ENCODE data around the gene DTX1. TPM values are rescaled to one million over a fixed set of nuclear protein-coding genes. Genes with fewer than 3 reads are reported as not detected.

DTX1 gene
- total RNA-seq, 4 donors from 2014 or later = 3.1 to 33.8 (median 5.3) TPM

- H3K36me3 ChIP-seq = no peaks in the 10 kb centered on the region
- H3K27ac ChIP-seq = peak overlapping the region in 3 of 4 donors; percentile 4 to 74 (median 46)
- TF ChIP-seq POLR2A (IDR thresholded peaks at IDR 0.05) (no peak), CTCF (IDR thresholded peaks at IDR 0.05) (no peak)
- H3K4me1 ChIP-seq = peaks cover 0 to 48% (median 21%) of the 10 kb centered on the region in 4 donors
- no peaks in the 10 kb centered on the region for H3K9me3 ChIP-seq
- DNase-seq = no peak
- H3K27me3 ChIP-seq = no peaks in the 10 kb centered on the region
- H3K4me3 ChIP-seq = no peak overlapping the region
Measured at GRCh38 chr12:113069751-113070116, 13.2 kb downstream of the DTX1 start.

GRCh38 chr12:113070117-113070906, 13.8 kb downstream of the DTX1 start:
- Histone ChIP-seq H3K4me3 (no peak overlapping the region), H3K9me3 (no peaks in the 10 kb centered on the region), H3K36me3 (no peaks in the 10 kb centered on the region), H3K27me3 (no peaks in the 10 kb centered on the region), H3K4me1 (peaks cover 0 to 47% (median 20%) of the 10 kb centered on the region in 4 donors), H3K27ac (peak overlapping the region in 3 of 4 donors; percentile 4 to 74 (median 46))
- TF ChIP-seq CTCF (IDR thresholded peaks at IDR 0.05) (no peak), POLR2A (IDR thresholded peaks at IDR 0.05) (no peak)
- DNase-seq = peak in 2 of 3 donors; percentile 83 to 86

GRCh38 chr12:113071135-113072112, 14.9 kb downstream of the DTX1 start:
- H3K27ac ChIP-seq = peak overlapping the region in 2 of 4 donors; percentile 22 to 74
- no peak for DNase-seq
- H3K36me3 ChIP-seq = no peaks in the 10 kb centered on the region
- no peaks in the 10 kb centered on the region for H3K9me3 ChIP-seq
- no peak overlapping the region for H3K4me3 ChIP-seq
- TF ChIP-seq CTCF (IDR thresholded peaks at IDR 0.05) (no peak), POLR2A (IDR thresholded peaks at IDR 0.05) (no peak)
- H3K27me3 ChIP-seq = no peaks in the 10 kb centered on the region
- peaks cover 0 to 43% (median 20%) of the 10 kb centered on the region in 4 donors for H3K4me1 ChIP-seq

GRCh38 chr12:113072136-113072535, 15.6 kb downstream of the DTX1 start:
- no peaks in the 10 kb centered on the region for H3K9me3 ChIP-seq
- H3K36me3 ChIP-seq = no peaks in the 10 kb centered on the region
- DNase-seq = no peak
- no peak for TF ChIP-seq POLR2A (IDR thresholded peaks at IDR 0.05)
- no peak for TF ChIP-seq CTCF (IDR thresholded peaks at IDR 0.05)
- H3K27ac ChIP-seq = peak overlapping the region in 1 of 4 donors; percentile 74
- no peak overlapping the region for H3K4me3 ChIP-seq
- no peaks in the 10 kb centered on the region for H3K27me3 ChIP-seq
- H3K4me1 ChIP-seq = peaks cover 0 to 37% (median 20%) of the 10 kb centered on the region in 4 donors

GRCh38 chr12:113073586-113073985, 17.1 kb downstream of the DTX1 start:
- peak overlapping the region in 1 of 4 donors; percentile 42 for H3K27ac ChIP-seq
- H3K27me3 ChIP-seq = no peaks in the 10 kb centered on the region
- H3K4me3 ChIP-seq = no peak overlapping the region
- H3K9me3 ChIP-seq = no peaks in the 10 kb centered on the region
- DNase-seq = no peak
- H3K36me3 ChIP-seq = no peaks in the 10 kb centered on the region
- no peak for TF ChIP-seq POLR2A (IDR thresholded peaks at IDR 0.05)
- no peak for TF ChIP-seq CTCF (IDR thresholded peaks at IDR 0.05)
- peaks cover 0 to 28% (median 20%) of the 10 kb centered on the region in 4 donors for H3K4me1 ChIP-seq
